GM04504 (cell line): Measurements from ENCODE around the gene HOXC5.

Experiments used
- DNase-seq: peaks from one replicate; pipeline ENCODE4 v3.0.0-alpha.2; 2012; ENCODE audit warnings: low read depth

HOXC5 gene

GRCh38 chr12:54047160-54047963 lies 14.5 kb downstream of the HOXC5 start:
- no peak for DNase-seq

GRCh38 chr12:54047964-54048303 lies 15.1 kb downstream of the HOXC5 start:
- DNase-seq, result no peak

- no peak for DNase-seq
Measured at GRCh38 chr12:54048406-54049093, 15.7 kb downstream of the HOXC5 start.

GRCh38 chr12:54049108-54049507 lies 16.3 kb downstream of the HOXC5 start:
- DNase-seq, result no peak

- no peak for DNase-seq
Measured at GRCh38 chr12:54050482-54050810, 17.6 kb downstream of the HOXC5 start.

GRCh38 chr12:54051026-54051842 lies 18.4 kb downstream of the HOXC5 start:
- no peak for DNase-seq

- DNase-seq, result peak; percentile 77
Measured at GRCh38 chr12:54051874-54052437, 19.1 kb downstream of the HOXC5 start.

- DNase-seq, result no peak
Measured at GRCh38 chr12:54052438-54053002, 19.7 kb downstream of the HOXC5 start.

GRCh38 chr12:54053003-54053750 lies 20.3 kb downstream of the HOXC5 start:
- no peak for DNase-seq

GRCh38 chr12:54053751-54054741 lies 21.2 kb downstream of the HOXC5 start, which contains the start of gene HOXC4:
HOXC4 (plus strand) TSS chr12:54053835; CDS start chr12:54053923, 88 bp downstream.
- DNase-seq, result no peak

GRCh38 chr12:54054742-54055194 lies 21.9 kb downstream of the HOXC5 start:
- DNase-seq, result no peak

- DNase-seq, result no peak
Measured at GRCh38 chr12:54055552-54055951, 22.7 kb downstream of the HOXC5 start.

GRCh38 chr12:54056110-54056509 lies 23.3 kb downstream of the HOXC5 start:
- DNase-seq, result no peak

GRCh38 chr12:54058128-54058768 lies 25.4 kb downstream of the HOXC5 start:
- DNase-seq, result no peak

GRCh38 chr12:54059668-54060067 lies 26.8 kb downstream of the HOXC5 start:
- DNase-seq, result no peak

- DNase-seq, result no peak
Measured at GRCh38 chr12:54060174-54060974, 27.5 kb downstream of the HOXC5 start.

GRCh38 chr12:54060975-54061778 lies 28.3 kb downstream of the HOXC5 start:
- DNase-seq, result no peak

GRCh38 chr12:54065677-54066076 lies 32.8 kb downstream of the HOXC5 start:
- no peak for DNase-seq
